ENCODE data around the gene SYT8.

DNA sequence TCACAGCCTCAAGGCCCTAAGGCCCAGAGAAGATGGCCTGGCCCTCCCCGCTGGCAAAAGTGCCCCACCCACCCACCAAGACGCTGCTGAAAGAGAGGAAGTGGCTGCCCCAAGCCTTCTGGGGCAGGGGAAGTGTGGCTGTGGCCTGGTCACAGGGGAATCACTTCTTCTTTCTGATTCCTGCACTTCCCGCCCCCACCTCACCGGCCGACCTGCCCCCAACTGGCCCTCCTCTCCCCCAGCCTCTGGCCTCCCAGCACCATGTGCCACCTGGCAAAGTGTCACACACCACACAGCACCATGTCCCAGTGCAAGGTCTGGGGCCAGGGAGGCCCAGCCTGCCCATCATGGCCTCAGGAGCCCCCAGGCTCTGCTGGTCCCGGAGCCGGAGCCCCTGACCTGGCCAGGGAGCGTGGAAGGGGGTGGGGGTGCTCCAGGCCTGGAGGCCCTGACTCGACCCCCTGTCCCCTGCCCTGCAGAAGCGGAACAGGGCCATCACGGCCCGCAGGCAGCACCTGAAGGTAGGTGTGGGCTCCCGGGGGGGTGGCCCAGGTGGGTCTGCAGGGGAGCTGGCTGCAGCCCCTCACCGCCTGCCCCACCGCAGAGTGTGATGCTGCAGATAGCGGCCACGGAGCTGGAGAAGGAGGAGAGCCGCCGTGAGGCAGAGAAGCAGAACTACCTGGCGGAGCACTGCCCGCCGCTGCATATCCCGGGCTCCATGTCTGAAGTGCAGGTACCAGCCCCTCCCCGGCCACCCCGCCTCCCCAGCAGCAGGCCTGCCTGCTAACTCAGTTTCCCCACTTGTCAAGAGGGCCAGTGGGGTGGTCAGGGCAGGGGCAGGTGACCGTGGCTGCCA is 5.4 kb downstream of the SYT8 start:
- no peak for TF ChIP-seq POLR2A (IDR thresholded peaks at IDR 0.05)
- TF ChIP-seq, protein P1, sequence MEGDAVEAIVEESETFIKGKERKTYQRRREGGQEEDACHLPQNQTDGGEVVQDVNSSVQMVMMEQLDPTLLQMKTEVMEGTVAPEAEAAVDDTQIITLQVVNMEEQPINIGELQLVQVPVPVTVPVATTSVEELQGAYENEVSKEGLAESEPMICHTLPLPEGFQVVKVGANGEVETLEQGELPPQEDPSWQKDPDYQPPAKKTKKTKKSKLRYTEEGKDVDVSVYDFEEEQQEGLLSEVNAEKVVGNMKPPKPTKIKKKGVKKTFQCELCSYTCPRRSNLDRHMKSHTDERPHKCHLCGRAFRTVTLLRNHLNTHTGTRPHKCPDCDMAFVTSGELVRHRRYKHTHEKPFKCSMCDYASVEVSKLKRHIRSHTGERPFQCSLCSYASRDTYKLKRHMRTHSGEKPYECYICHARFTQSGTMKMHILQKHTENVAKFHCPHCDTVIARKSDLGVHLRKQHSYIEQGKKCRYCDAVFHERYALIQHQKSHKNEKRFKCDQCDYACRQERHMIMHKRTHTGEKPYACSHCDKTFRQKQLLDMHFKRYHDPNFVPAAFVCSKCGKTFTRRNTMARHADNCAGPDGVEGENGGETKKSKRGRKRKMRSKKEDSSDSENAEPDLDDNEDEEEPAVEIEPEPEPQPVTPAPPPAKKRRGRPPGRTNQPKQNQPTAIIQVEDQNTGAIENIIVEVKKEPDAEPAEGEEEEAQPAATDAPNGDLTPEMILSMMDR (IDR thresholded peaks at IDR 0.05), result no peak
